Endothelial cell of umbilical vein (primary cell): ENCODE data around the gene ATG7. TPM values are rescaled to one million over a fixed set of nuclear protein-coding genes. Genes with fewer than 3 reads are reported as not detected.

ENCODE experiments used
- BruUV-seq: library from RNA; stranded (reverse); fragments of 400-500 nt; replicated peaks from 2 replicates; lab custom pipeline; 2021; lab: Mats Ljungman, UMichigan
- CTCF ChIA-PET: fragments of 300-600, 350-600 bp; sonication (Branson Sonifier 250); formaldehyde crosslinking; loops from one replicate; lab custom pipeline; 2021; ENCODE audit warnings: antibody characterized with exemption, inconsistent platforms; lab: Charles Lee
- POLR2A ChIA-PET: fragments of 300-600, 350-600 bp; sonication (Branson Sonifier 250); formaldehyde crosslinking; loops from one replicate; lab custom pipeline; 2021; ENCODE audit warnings: antibody characterized with exemption, inconsistent platforms; lab: Charles Lee
- DNase-seq: peaks from one replicate; pipeline ENCODE4 v3.0.0-alpha.2; 2011; ENCODE audit warnings: low read depth, low spot score
- FAIRE-seq: peaks from 2 replicates; lab custom pipeline; 2011; peaks lifted over from hg19 to GRCh38; lab: Jason Lieb, UNC
- H2AFZ ChIP-seq: 2 replicates; pipeline ENCODE4 v1.6.0; 2012; ENCODE audit warnings: low read depth, low read length, control low read depth, inconsistent platforms
- H3K27ac ChIP-seq: 2 replicates; pipeline ENCODE4 v1.5.1; 2011; ENCODE audit warnings: low read depth, mild to moderate bottlenecking, control low read depth, low read length, moderate library complexity; ENCODE audit not compliant: insufficient read depth
- H3K27me3 ChIP-seq, 2 experiments: 2 replicates each; pipeline versions ENCODE4 v1.6.0 to v1.6.1; 2011; ENCODE audit warnings: low read length in 2 of 2, mixed read lengths in 1 of 2; ENCODE audit not compliant: control insufficient read depth in 2 of 2, insufficient read depth in 2 of 2
- H3K36me3 ChIP-seq, 2 experiments: 2 replicates in 1 of 2; 3 replicates in 1 of 2; pipeline ENCODE4 v1.5.1; 2011; ENCODE audit warnings: low read length in 2 of 2, mild to moderate bottlenecking in 1 of 2, moderate library complexity in 1 of 2; ENCODE audit not compliant: control insufficient read depth in 2 of 2, insufficient read depth in 2 of 2; ENCODE audit errors: extremely low read depth in 1 of 2
- H3K4me1 ChIP-seq: 3 replicates; pipeline ENCODE4 v1.5.1; 2011; ENCODE audit warnings: mild to moderate bottlenecking, low read length; ENCODE audit not compliant: control insufficient read depth, insufficient read depth; ENCODE audit errors: extremely low read depth
- H3K4me2 ChIP-seq: 2 replicates; pipeline ENCODE4 v1.6.1; 2011; ENCODE audit warnings: low read length, control low read depth, mixed read lengths; ENCODE audit not compliant: insufficient read depth
- H3K4me3 ChIP-seq, 3 experiments: fragments of 200-600 bp in 1 of 3; sonication (generic), shearing (Covaris generic) in 1 of 3; replicated peaks in 1 of 3; 2 replicates each; pipeline ENCODE4 v1.5.1; 2011 to 2016; ENCODE audit warnings: control low read depth in 3 of 3, low read length in 3 of 3, mild to moderate bottlenecking in 2 of 3, inconsistent platforms in 1 of 3, low read depth in 1 of 3, moderate library complexity in 1 of 3; ENCODE audit not compliant: insufficient read depth in 1 of 3
- H3K79me2 ChIP-seq: 2 replicates; pipeline ENCODE4 v1.6.0; 2012; ENCODE audit warnings: low read length, inconsistent platforms; ENCODE audit not compliant: control insufficient read depth, insufficient read depth
- H3K9ac ChIP-seq: replicated peaks from 2 replicates; pipeline ENCODE3; 2011; ENCODE audit warnings: low read length, control low read depth; ENCODE audit not compliant: insufficient read depth; ENCODE audit errors: extremely low read depth
- H3K9me1 ChIP-seq: replicated peaks from 3 replicates; pipeline ENCODE4 v1.6.0; 2011; ENCODE audit warnings: mild to moderate bottlenecking, low read length; ENCODE audit not compliant: control insufficient read depth, insufficient read depth; ENCODE audit errors: extremely low read depth
- H3K9me3 ChIP-seq: replicated peaks from 2 replicates; pipeline ENCODE4 v1.5.1; 2012; ENCODE audit warnings: low read length, inconsistent platforms; ENCODE audit not compliant: control insufficient read depth, insufficient read depth
- H4K20me1 ChIP-seq: replicated peaks from 2 replicates; pipeline ENCODE3; 2011; ENCODE audit warnings: mild to moderate bottlenecking, low read length; ENCODE audit not compliant: control insufficient read depth, insufficient read depth; ENCODE audit errors: extremely low read depth
- EZH2 ChIP-seq: IDR thresholded peaks from 2 replicates; pipeline ENCODE4 v1.6.1; 2012; ENCODE audit warnings: borderline replicate concordance, low read depth, mild to moderate bottlenecking, moderate library complexity, low read length, inconsistent platforms; ENCODE audit not compliant: severe bottlenecking
- FOS ChIP-seq: IDR thresholded peaks from 2 replicates; pipeline ENCODE4 v1.6.1; 2011; ENCODE audit warnings: mild to moderate bottlenecking, low read length, moderate library complexity, borderline replicate concordance; ENCODE audit not compliant: insufficient read depth
- GATA2 ChIP-seq: IDR thresholded peaks from 2 replicates; pipeline ENCODE4 v1.7.0; 2011; ENCODE audit warnings: low read depth, mild to moderate bottlenecking, moderate library complexity, mixed read lengths, low read length; ENCODE audit not compliant: insufficient read length, insufficient read depth
- MAX ChIP-seq: IDR thresholded peaks from 2 replicates; pipeline ENCODE4 v1.6.1; 2011; ENCODE audit not compliant: insufficient read depth, insufficient read length
- MYC ChIP-seq: IDR thresholded peaks from one replicate; pipeline ENCODE4 v1.6.1; 2011; ENCODE audit warnings: mild to moderate bottlenecking, low read depth, low read length
- POLR2AphosphoS5 ChIP-seq: IDR thresholded peaks from 2 replicates; pipeline ENCODE4 v1.6.1; 2012; ENCODE audit warnings: low read depth, mild to moderate bottlenecking, control low read depth, low read length, moderate library complexity; ENCODE audit not compliant: insufficient read depth
- dilution Hi-C: fragments of 300-500 bp; cut with MboI; formaldehyde crosslinking; loops from one replicate; pipeline ENCODE4 v1.15.0; 2019; ENCODE audit warnings: low sequenced_read_pairs; ENCODE audit not compliant: extremely low pct_ligation_motif_present
- intact Hi-C: fragments of 100-400 bp; cut with micrococcal nuclease; formaldehyde crosslinking; loops from one replicate; pipeline ENCODE4 v1.10.0; 2022
- polyA plus RNA-seq, 4 experiments: library from polyadenylated mRNA; depleted of rRNA in 3 of 4; stranded (reverse) in 3 of 4; unstranded in 1 of 4; fragments of >200 nt; gene quantifications; 2 replicates each; pipeline versions ENCODE4 v1.2.1 to v1.2.3, GENCODE V29; 2011 to 2012; ENCODE audit warnings: missing spikeins in 1 of 4
- total RNA-seq: library from RNA; stranded (reverse); gene quantifications from 2 replicates; pipeline ENCODE4 v1.2.3, GENCODE V29; 2021

The ATG7 gene
- total and polyA plus RNA-seq, 2 donors (not counting 3 experiments of a cell fraction or from before 2014, with no cell fraction given), result 30.8 to 48.3 TPM

GRCh38 chr3:11238880-11239279 lies 33.3 kb upstream of the ATG7 start:
- Histone ChIP-seq H3K27me3 (no peaks in the 10 kb centered on the region), H3K9ac (peak overlapping the region; percentile 58), H3K4me2 (peak overlapping the region; percentile 73), H3K9me3 (no peaks in the 10 kb centered on the region), H3K79me2 (peaks cover 34% of the 10 kb centered on the region), H3K36me3 (peaks cover 0 to 4% of the 10 kb centered on the region in 2 experiments), H3K9me1 (no peaks in the 10 kb centered on the region), H3K27ac (peak overlapping the region; percentile 83), H3K4me1 (peaks cover 23% of the 10 kb centered on the region), H4K20me1 (no peaks in the 10 kb centered on the region), H3K4me3 (no peak overlapping the region), H2AFZ (no peak overlapping the region)
- no TSS peak for BruUV-seq
- POLR2A ChIA-PET, result interaction anchor here (1.7 kb wide), 1 partner anchor 50 kb away, joined by 11 read pairs; no protein-coding TSS in a partner anchor
- dilution Hi-C loops (no loop called here), intact Hi-C loops (loop anchor here (1.0 kb wide), 5 partner anchors 13 to 89 kb away; partner anchors contain the start of gene ATG7)
- no peak for TF ChIP-seq POLR2AphosphoS5
- TF ChIP-seq FOS, result peak; percentile 12
- peak; percentile 30 for TF ChIP-seq GATA2
- DNase-seq (peak; percentile 20), FAIRE-seq (peak; percentile 57)
- CTCF ChIA-PET, result interaction anchor here (0.6 to 3.7 kb wide), 8 partner anchors 10 to 154 kb away, joined by 3 to 18 read pairs (median 6); partner anchors contain the start of genes ATG7 and HRH1

GRCh38 chr3:11239796-11240195 lies 32.4 kb upstream of the ATG7 start:
- H3K4me3 ChIP-seq, result no peak overlapping the region
- DNase-seq (no peak), FAIRE-seq (no peak)
- no peaks in the 10 kb centered on the region for H3K27me3 ChIP-seq
- H3K9me3 ChIP-seq, result no peaks in the 10 kb centered on the region
- no peak overlapping the region for H3K27ac ChIP-seq
- intact Hi-C loops (no loop called here), dilution Hi-C loops (no loop called here)
- CTCF ChIA-PET, result interaction anchor here (1.5 kb wide), 1 partner anchor 91 kb away, joined by 3 read pairs; no protein-coding TSS in a partner anchor
- peaks cover 37% of the 10 kb centered on the region for H3K79me2 ChIP-seq
- TF ChIP-seq MAX (no peak), MYC (no peak), POLR2AphosphoS5 (no peak), EZH2 (no peak)
- no peaks in the 10 kb centered on the region for H4K20me1 ChIP-seq
- H3K9me1 ChIP-seq, result no peaks in the 10 kb centered on the region
- H2AFZ ChIP-seq, result no peak overlapping the region
- H3K9ac ChIP-seq, result no peak overlapping the region
- peaks cover 23% of the 10 kb centered on the region for H3K4me1 ChIP-seq
- peaks cover 0 to 3% of the 10 kb centered on the region in 2 experiments for H3K36me3 ChIP-seq
- BruUV-seq, result no TSS peak
- POLR2A ChIA-PET, result no interaction called here
- H3K4me2 ChIP-seq, result no peak overlapping the region
